Stimulated activated CD8-positive, alpha-beta memory T cell treated with anti-CD3 and anti-CD28 coated beads, Interleukin-15, amount 100 ng/mL, for 1 hour (primary cell): ENCODE results near the gene SLC7A6OS.

ENCODE experiments used
- DNase-seq: peaks from one replicate; pipeline ENCODE4 v3.0.0-alpha.2; 2020; ENCODE audit warnings: low read depth

SLC7A6OS gene

DNA sequence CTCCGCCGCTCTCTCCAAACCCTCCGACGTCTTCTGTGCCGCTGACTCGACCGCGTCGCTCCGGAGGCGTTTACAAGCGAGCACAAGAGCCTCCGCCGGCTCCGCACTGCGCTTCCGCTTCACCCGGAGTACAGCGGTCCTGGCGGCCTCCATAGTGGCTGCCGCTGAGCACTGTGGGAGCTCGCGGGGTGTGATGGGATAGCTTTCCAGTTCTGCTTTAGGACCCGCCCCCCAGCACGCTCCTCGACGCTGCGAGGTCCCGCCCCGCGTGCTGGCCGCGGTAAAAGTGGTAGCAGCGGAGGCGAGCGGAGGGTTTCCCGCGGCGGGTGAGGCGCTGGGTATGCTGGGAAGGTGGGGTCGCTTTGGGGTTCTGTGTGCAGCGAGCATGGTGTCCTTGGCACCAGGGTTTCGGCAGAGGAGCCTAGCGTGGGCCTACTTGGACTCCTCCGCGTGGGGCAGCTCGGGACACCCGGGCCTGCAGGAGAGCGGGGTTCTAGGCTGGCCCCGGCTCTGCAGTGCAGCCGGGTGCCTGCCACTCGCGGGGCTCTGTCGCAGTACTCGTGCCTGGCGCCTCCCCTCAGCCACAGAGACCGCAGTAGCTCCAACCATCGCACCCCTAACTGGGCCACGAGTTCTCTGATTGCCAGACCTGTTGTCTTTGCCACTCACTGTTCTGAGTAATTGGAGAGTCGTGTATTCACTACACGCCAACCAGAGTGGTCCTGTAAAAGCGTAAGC is at the start of gene SLC7A6OS, which contains the start of gene PRMT7:
TSS of gene SLC7A6OS (minus strand) at position 173 of the 738 bp plus-strand sequence. CDS start at position 153, 20 bp downstream.
TSS of gene PRMT7 (plus strand) at position 246 of the 738 bp plus-strand sequence. CDS start 4,961 bp downstream, outside the sequence.
- DNase-seq: peak; percentile 82

DNA sequence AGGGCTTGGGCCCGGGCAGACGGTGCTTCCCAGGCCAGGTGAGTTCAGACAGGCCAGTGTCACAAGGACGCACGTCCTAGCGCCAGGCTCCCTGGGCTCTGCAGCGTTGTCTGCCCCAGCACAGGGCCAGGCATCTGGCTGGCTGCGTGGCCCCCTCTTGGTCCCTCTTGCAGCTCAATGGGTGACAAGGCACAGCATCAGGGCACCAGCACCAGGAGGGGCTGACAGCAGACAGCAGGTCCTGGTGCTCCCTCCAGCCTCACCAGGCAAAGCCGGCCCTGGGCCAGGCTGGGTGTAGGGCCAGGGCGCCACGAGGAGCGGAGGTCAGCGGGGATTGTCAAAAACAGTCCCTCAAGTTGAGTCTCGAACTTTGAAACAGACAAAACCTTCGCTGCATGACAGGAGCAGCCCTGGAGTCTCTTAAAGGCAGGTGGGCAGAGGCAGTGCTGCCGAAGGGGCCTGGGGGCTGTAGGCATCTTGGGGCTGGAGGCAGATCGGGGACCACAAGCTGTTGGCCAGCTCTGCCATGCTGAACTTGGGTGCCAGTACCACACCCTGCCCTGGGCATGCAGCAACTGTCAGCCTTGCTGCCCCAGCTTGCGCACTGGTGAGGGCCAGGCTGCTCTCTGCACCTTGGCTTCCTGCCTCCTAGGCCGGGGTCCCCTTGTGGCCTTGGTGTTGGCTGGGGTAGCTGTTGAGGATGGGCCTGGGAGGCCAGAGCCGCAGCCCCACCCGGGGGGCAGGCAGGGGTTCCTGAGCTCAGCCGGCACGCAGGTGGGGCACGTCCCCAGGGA is 48.8 kb upstream of the SLC7A6OS start:
- no peak for DNase-seq

DNA sequence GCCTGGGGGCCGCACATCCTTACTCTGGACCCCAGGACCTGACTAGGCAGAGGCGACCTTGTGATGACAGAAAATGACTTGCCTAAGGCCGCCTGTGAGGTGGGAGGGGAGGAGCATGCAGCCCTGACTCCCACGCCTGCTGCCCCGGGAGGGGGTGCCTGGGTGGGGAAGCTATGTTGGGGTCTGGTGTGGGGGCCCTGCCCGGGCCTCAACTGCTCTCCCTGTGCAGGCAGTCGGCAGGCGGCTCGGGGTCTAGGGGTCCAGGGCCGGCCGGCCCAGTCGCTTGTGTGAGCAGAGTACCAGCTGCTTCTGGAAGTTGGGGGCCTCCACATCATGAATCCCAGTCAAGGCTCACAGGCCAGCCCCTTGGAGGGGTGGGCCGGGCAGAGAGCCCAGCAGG is 48.2 kb upstream of the SLC7A6OS start:
- no peak for DNase-seq

DNA sequence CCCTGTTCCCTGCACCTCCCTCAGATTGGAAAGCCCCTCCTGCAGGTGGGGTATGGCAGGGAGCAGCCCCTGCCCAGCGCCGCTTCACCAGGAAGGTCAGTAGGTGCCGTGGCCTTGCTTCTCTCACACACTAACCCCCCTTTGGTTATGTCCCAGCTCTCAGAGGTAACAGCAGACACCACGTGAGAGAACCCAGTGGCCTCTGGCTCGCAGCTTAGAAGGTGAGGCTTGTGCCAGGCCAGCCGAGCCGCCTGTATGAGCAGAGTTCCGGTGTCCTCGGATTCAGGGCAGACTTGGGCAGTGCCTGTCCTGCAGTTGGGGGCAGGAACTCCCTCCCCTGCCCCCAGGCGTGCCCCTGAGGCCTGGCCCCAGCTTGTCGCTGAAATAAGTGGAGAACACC is 47.2 kb upstream of the SLC7A6OS start:
- DNase-seq: no peak

DNA sequence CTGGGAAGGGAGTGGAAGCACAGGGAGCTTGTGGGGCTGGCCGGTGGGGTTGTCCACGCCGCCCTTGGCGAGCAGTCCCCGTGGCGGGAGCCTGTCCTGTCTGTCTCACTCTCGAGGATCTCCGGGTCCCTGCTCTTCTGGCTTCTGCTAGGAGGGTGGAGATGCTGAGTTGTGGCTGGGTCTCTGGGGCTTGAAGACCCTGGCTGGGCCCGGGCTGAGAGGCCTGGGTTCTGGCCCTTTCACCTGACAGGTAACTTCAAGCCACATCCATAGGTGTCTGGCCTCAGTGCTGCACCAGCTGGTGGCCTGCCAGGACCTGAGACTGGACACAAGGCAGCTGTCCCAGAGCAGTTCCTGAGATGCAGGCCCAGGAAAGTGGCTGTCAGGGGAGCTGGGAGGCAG is 46.8 kb upstream of the SLC7A6OS start:
- no peak for DNase-seq

DNA sequence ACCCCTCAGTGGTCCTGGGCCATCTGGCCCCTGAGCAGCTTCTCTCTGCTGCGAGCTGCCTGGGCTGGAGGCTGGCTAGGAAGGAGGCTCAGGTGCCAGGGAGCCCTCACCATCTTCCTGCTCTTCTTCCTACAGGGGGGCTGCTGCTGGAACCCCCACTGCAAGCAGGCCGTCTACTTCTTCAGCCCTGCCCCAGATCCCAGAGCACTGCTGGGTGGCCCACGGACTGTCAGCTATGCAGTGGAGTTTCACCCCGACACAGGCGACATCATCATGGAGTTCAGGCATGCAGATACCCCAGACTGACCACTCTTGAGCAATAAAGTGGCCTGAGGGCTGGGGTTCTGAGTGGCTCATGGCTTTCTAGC is 46.2 kb upstream of the SLC7A6OS start:
- DNase-seq: no peak

DNA sequence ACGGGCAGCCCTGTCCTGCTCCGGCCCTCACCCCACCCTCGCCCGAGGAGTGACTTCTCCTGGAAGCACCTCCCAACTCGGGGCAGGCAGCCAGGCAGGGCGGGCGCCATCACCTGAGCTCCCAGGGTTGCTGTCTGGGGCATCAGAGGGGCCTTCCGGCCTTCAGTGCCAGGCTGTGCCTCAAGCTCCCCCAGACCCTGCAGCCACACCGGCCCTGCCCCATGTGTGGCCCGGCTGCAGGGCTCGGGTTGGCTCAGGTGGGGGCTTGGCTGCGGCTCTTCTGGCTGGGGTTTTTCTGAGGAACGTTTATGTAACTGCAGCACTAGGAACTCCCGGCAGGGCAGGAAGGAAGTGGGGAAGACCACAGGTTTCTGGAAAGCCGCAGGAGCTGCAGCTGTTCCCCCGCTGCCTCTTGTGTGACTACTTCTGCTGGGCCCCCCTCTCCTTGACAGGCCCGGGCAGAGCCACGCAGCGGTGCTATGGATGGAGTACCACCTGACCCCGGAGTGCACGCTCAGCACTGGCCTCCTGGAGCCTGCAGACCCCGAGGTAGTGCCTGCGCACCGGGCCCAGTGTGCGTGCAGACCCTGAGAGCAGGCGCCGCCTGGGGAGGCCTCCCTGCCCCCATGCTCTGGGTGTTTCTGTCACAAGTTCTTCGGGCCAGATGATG is 45.6 kb upstream of the SLC7A6OS start:
- peak; percentile 43 for DNase-seq

DNA sequence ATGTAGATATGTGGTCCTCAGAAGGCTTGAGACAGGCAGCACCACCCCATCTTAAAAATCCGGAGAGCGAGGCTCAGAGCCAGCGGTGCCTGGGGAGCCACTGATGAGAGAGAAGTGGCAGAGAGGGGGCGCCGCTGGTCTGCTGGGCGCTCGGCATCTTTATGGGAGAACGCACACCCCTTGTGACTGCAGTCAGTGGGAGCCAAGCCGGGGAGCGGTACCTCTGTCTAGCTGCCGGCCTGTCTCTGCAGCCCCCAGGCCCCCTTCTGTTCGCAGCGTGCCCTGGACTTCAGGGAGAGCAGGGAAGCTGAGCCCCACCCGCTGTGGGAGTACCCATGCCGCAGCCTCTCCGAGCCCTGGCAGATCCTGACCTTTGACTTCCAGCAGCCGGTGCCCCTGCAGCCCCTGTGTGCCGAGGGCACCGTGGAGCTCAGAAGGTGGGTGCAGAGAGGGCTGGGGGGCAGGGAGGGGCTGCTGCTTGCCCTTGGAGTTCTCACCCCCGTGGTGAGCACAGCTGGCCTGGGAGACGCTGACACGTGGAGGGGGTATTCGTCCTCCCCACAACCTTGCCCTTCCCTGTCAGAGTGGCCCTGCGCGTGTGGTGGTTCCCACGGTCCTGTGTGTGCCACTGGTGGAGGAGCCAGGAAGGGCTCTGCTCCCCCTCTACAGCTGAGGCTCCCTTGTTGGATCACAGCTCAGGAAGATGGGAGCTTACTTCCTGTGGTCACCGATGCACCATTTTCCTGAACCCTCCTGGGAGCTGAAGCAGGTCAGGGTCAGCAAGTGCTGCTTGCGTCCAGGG is 44.9 kb upstream of the SLC7A6OS start:
- no peak for DNase-seq

DNA sequence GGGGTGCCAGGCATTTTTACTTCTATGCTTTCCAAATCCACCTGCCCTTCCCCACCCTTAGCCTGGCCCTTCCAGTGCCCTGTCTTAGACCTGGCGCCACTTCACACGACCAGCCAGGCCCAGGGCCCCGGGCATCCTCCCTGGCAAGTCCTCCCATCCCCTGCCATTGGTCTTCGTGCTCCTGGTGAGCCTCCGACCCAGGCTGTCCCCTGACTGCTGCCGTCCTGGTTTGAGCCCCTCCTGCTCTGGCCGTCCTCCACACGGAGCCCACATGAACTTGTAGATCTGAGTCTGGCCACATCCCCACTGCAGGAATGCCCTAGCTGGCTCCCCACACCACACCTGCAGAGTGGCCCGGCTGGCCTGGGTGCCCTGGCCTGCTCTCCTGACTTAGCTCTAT is 44.1 kb upstream of the SLC7A6OS start:
- DNase-seq: no peak

DNA sequence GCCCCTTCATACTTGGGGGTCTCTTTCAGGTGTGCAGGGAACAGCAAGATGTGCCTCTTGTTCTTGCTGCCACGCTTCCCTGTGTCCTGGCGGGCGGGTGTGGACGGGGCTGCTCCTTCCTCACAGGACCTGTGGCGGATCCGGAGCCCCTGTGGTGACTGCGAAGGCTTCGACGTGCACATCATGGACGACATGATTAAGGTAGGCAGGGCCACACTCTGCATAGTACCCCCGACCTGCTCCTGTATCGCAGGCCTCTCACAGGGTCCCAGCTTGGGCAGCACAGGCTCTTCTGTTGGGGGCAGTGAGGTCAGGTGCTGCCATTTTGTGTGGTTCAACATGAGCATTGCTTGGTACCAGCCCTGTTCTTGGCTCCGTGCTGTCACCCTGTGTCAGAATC is 42.6 kb upstream of the SLC7A6OS start:
- no peak for DNase-seq

DNA sequence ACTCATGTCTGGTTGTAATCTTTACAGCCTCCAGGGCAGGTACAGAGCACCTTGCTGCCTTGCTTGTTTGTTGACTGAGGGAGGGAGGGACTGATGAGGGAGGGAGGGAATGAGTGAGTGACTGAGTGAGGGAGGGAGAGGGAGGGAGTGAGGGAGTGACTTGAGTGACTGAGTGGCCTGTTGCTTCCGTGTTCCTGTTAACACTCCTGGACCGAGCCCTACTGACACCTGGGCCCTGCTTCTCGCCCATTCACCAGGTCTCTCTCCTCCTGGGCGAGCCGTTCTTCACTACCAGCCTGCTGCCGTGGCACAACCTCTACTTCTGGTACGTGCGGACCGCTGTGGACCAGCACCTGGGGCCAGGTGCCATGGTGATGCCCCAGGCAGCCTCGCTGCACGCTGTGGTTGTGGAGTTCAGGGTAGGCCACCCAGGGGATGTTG is 41.3 kb upstream of the SLC7A6OS start:
- DNase-seq: no peak

DNA sequence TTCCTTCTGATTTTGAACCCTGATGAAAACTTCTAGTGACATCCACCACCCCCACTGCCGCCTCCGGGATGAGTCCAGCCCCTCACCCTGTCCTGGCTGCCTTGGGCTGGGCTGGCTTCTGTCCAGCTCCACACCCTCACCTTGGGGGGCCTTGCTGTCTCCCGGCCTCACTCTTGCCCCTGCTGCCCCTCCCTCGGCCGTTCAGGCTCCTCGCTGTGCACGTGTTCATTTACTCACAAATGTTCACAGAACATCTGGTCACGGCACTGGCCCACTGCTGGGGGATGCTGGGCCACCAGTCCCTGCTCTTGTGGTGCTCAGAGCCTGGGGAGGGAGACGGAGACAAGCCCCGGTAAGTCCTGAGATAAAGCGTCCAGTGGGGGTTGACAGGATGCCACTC is 40.7 kb upstream of the SLC7A6OS start:
- no peak for DNase-seq

DNA sequence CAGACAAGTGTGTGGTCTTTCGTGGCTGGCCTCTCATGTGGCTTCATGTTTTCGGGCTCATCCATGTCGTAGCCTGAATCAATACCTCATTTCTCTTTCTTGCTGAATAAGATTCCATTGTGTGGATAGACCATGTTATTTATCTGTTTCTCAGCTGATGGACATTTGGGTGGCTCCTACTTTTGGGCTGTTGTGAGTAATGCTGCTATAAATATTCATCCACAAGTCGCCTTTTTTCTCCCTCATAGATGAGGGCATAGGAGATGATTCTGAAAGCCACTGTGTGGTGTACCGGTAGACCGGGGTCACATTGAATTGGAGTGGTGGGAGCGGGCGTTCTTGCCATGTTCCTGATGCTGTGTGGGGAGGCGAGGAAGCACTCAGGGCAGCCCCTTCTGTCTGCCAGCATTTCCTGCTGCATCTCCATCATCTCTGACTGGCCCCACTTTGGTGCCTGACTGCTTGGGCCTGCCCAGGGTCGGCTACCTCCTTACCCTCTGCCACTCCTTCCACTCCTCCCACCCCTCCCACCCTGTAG is 40.1 kb upstream of the SLC7A6OS start:
- DNase-seq: no peak

DNA sequence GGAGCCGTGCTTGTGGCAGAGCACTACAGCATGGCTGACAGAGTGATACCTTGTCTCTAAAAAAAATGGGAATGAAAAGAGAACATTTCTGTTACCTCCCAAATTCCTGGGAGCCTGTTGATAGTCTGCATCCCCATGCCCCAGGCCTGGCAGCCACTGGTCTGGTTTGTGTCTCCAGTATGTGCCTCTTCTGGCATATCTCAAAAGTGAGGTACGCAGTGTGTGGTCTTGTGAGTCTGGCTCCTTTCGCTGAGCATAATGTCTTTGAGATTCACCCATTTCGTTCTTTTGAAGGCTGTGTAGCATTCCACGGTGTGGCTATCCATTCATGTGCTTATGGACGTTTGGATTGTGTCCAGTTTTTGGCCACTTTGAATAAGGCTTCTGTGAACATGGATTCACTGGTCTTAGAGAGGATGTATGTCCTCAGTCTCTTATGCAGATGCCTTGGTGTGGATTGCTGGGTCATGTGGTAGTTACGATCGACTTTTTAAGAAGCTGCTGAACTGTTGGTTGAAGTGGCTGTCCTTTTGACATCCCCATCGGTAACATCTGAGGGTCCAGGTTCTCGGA is 39.2 kb upstream of the SLC7A6OS start:
- DNase-seq: no peak

DNA sequence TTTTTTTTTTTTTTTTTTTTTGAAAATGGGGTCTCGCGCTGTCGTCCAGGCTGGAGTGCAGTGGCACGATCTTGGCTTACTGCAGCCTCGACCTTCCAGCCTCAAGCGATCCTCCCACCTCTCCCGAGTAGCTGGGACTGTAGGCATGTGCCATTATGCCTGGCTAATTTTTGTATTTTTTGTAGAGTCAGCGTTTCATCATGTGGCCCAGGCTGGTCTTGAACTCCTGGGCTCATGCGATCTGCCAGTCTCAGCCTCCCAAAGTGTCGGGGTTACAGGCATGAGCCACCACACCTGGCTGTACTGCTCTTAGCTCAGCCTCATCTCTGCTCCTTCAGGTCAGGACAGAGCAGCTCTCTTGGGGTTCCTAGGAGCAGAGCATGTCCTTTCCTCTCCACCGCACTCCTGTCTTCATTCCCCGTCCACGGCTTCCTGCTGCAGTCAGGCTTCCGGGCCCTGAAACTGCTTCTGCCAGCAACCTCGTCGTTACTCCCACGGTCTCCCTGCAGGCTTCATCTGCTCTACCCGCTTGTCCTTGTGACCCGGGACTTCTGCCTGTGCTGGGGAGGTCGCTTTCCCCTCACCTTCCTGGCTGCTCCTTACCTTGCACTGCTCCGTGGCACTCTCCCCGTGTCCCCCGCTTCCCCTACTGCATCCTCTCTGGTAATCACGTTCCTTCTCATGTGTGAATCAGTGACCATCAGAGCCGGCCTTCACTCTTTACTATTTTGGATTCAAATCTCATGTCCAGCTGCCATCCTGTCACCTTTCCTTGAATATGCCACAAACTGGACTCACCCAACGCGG is 38.1 kb upstream of the SLC7A6OS start:
- DNase-seq: no peak

DNA sequence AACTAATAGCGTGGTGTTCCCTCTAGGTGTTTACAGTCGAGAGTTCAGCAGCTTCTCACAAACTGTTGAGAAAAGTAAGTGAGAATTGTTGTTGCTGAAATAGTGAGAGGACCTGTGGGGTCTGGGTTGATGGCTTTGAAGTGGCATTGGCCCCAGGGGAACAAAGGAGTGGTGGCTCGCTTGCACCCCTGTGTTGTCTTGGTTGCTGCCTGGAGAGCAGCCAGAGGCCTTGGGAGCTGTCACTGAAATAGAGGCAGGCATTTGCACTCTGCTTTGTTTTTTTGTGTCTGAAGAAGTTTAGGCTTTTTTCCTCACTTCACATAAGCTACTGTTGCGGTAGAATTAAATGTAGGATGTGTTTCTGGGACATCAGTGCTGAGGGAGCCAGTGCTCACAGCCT is 36.9 kb upstream of the SLC7A6OS start:
- DNase-seq: no peak

DNA sequence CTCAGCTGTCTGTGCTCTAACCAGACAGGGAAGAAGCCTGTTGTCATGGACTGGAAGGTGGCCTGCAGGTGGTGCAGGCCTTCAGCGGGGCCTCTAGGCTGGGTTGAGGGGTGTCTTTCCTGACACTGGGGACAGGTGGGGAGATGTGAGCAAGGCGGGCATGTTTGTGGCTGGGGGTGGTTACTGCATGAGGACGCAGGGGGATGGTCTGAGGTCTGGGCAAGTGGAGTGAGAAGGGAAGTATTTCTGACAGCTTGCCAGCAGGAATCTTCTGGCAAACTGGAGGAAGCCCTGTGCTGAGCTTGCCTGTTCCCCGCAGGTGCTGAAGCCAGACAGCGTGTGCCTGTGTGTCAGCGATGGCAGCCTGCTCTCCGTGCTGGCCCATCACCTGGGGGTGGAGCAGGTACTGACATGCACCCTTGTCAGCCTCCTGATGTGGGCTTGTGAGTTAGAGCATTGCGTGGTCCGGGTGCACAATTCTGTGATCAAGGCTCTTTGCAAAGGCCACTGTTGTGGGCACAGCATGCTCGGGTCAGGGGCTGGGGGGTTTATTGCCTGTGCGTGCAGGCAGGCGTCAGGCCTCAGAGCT is 36.2 kb upstream of the SLC7A6OS start:
- DNase-seq: no peak

DNA sequence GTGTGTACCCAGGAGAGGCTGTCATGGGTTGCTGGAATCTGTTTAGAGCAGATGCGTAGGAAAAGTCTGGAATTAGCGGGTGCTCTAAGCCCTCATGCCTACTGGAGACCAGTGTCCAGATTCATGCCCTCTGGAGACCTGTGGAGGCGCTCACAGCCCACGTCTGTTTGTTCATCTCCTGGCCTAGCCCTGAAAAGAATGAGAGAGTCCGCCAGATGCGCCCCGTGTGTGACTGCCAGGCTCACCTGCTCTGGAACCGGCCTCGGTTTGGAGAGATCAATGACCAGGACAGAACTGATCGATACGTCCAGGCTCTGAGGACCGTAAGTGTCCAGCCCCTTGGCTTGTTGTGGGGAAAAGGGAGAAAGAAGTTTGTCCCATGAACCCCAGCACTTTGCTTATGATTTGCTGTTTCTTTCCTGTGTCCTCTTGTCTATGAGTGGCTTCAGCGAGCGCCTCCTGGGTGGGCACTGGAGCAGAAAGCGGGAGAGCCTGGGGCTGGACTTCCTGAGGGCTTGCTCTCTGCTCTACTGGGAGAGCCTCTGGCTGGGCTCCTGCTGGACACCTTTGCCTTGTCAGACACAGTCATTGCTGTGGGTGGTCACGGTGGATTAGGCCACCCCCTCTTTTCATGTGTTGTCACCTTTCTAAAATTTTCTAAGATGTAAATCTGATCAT is 35.4 kb upstream of the SLC7A6OS start:
- no peak for DNase-seq

DNA sequence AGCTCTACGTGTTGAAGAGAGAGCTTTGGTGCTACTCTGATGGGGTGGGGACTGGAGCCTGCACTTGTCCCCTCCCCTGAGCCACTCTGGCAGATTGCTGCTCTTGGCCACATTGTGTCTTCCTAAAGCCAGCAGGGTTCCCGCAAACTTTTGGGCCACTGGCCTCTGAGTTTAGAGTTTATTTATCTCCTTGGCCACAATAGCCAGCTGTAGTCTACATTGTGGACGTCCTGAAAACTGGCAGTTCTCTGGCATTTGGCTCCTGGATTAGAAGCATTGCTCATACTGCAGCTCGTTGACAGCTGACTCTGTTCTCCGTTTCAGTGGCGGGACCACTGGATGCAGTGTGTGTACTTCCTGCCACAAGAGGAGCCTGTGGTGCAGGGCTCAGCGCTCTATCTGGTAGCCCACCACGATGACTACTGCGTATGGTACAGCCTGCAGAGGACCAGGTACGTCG is 34.6 kb upstream of the SLC7A6OS start:
- no peak for DNase-seq
